GM19452 (cell line): ENCODE results near the gene ISYNA1.

Experiments used
- ATAC-seq: cut with Tn5 transposase; IDR thresholded peaks from one replicate; pipeline ENCODE4 v1.9.1; 2021; ENCODE audit not compliant: unreplicated experiment

Gene ISYNA1

GRCh38 chr19:18468517-18468916 lies 30.6 kb upstream of the ISYNA1 start:
- ATAC-seq = no peak

- ATAC-seq = no peak
Observed at GRCh38 chr19:18467978-18468377, 30.0 kb upstream of the ISYNA1 start.

GRCh38 chr19:18466354-18466753 lies 28.4 kb upstream of the ISYNA1 start:
- no peak for ATAC-seq

- ATAC-seq = no peak
Observed at GRCh38 chr19:18465964-18466339, 28.0 kb upstream of the ISYNA1 start.

- ATAC-seq = no peak
Observed at GRCh38 chr19:18465214-18465963, 27.5 kb upstream of the ISYNA1 start.

GRCh38 chr19:18464646-18465045 lies 26.7 kb upstream of the ISYNA1 start:
- ATAC-seq = no peak

GRCh38 chr19:18461471-18461870 lies 23.5 kb upstream of the ISYNA1 start:
- ATAC-seq = no peak

GRCh38 chr19:18460900-18461299 lies 23.0 kb upstream of the ISYNA1 start:
- ATAC-seq = no peak

- ATAC-seq = no peak
Observed at GRCh38 chr19:18457483-18458331, 19.8 kb upstream of the ISYNA1 start.

- no peak for ATAC-seq
Observed at GRCh38 chr19:18456974-18457373, 19.0 kb upstream of the ISYNA1 start.

- ATAC-seq = no peak
Observed at GRCh38 chr19:18456279-18456678, 18.3 kb upstream of the ISYNA1 start.

GRCh38 chr19:18453269-18454024 lies 15.5 kb upstream of the ISYNA1 start:
- ATAC-seq = no peak

- no peak for ATAC-seq
Observed at GRCh38 chr19:18452386-18452785, 14.5 kb upstream of the ISYNA1 start.

GRCh38 chr19:18450931-18451836 lies 13.3 kb upstream of the ISYNA1 start:
- ATAC-seq = no peak

GRCh38 chr19:18450021-18450930 lies 12.3 kb upstream of the ISYNA1 start:
- no peak for ATAC-seq

GRCh38 chr19:18449552-18449951 lies 11.6 kb upstream of the ISYNA1 start:
- no peak for ATAC-seq

- ATAC-seq = no peak
Observed at GRCh38 chr19:18446811-18447359, 9.0 kb upstream of the ISYNA1 start.

GRCh38 chr19:18446145-18446810 lies 8.3 kb upstream of the ISYNA1 start:
- ATAC-seq = no peak
